HepG2 (cell line): Measurements from ENCODE around the gene NFATC1. TPM values are rescaled to one million over a fixed set of nuclear protein-coding genes. Genes with fewer than 3 reads are reported as not detected.

Source experiments
- ATAC-seq: fragments of 200-7000 bp; cut with Tn5 transposase; 3 replicates; pipeline ENCODE4 v1.9.1; 2020; ENCODE audit warnings: mild to moderate bottlenecking, moderate library complexity
- BruUV-seq: library from RNA; stranded (reverse); fragments of 400-500 nt; replicated peaks from 2 replicates; lab custom pipeline; 2021; lab: Mats Ljungman, UMichigan
- CTCF ChIA-PET: fragments of 300-600 bp; formaldehyde crosslinking; extraction: SDS; loops from one replicate; lab custom pipeline; 2021; ENCODE audit warnings: low total read pairs, inconsistent platforms, low intra/inter-chr PET ratio; lab: Yijun Ruan, JAX
- POLR2A ChIA-PET: fragments of 350-600 bp; sonication (Branson Sonifier 250); formaldehyde crosslinking; loops from one replicate; lab custom pipeline; 2020; ENCODE audit warnings: antibody characterized with exemption, inconsistent platforms; lab: Yijun Ruan, JAX
- DNase-seq: peaks from one replicate; pipeline ENCODE4 v3.0.0-alpha.2; 2015; ENCODE audit warnings: low spot score
- FAIRE-seq: peaks from 3 replicates; lab custom pipeline; 2011; peaks lifted over from hg19 to GRCh38; lab: Jason Lieb, UNC
- H2AFZ ChIP-seq: one replicate; pipeline ENCODE4 v1.6.1; 2011; ENCODE audit warnings: low read length, inconsistent platforms
- H3K27ac ChIP-seq: fragments of 300-600 bp; 3 replicates; pipeline ENCODE4 v1.8.0; 2011; ENCODE audit warnings: mixed run types, mild to moderate bottlenecking, mixed read lengths, low read length, inconsistent platforms; ENCODE audit not compliant: insufficient read depth; ENCODE audit errors: extremely low read length
- H3K27me3 ChIP-seq, 2 experiments: fragments of 200-600 bp in 1 of 2; 2 replicates in 1 of 2; 3 replicates in 1 of 2; pipeline versions ENCODE4 v1.6.0 to v1.8.0; 2011; ENCODE audit warnings: low read length in 2 of 2, mild to moderate bottlenecking in 2 of 2, moderate library complexity in 2 of 2, inconsistent platforms in 1 of 2; ENCODE audit not compliant: insufficient read depth in 2 of 2, control insufficient read depth in 1 of 2
- H3K36me3 ChIP-seq, 2 experiments: fragments of 200-600 bp in 1 of 2; replicated peaks in 1 of 2; 2 replicates in 1 of 2; 3 replicates in 1 of 2; pipeline versions ENCODE4 v1.5.1 to v1.8.0; 2011; ENCODE audit warnings: low read length in 2 of 2, inconsistent platforms in 1 of 2; ENCODE audit not compliant: insufficient read depth in 2 of 2, control insufficient read depth in 1 of 2
- H3K4me1 ChIP-seq: 2 replicates; pipeline ENCODE4 v1.5.1; 2012; ENCODE audit warnings: low read length, inconsistent platforms; ENCODE audit not compliant: insufficient read depth
- H3K4me2 ChIP-seq: 2 replicates; pipeline ENCODE4 v1.6.0; 2011; ENCODE audit warnings: low read depth, low read length, inconsistent platforms
- H3K4me3 ChIP-seq, 3 experiments: fragments of 200-600 bp in 1 of 3; sonication (generic), shearing (Covaris generic) in 1 of 3; replicated peaks in 1 of 3; 2 replicates each; pipeline ENCODE4 v1.5.1; 2011 to 2016; ENCODE audit warnings: low read length in 3 of 3, inconsistent platforms in 2 of 3, low read depth in 2 of 3, mild to moderate bottlenecking in 2 of 3, control low read depth in 1 of 3, mixed read lengths in 1 of 3; ENCODE audit not compliant: insufficient read depth in 1 of 3
- H3K79me2 ChIP-seq: one replicate; pipeline ENCODE4 v1.6.1; 2011; ENCODE audit warnings: low read length, inconsistent platforms; ENCODE audit not compliant: insufficient read depth
- H3K9ac ChIP-seq: 2 replicates; pipeline ENCODE4 v1.6.0; 2011; ENCODE audit warnings: mild to moderate bottlenecking, low read depth, low read length, inconsistent platforms; ENCODE audit not compliant: insufficient read depth
- H3K9me3 ChIP-seq: 2 replicates; pipeline ENCODE4 v1.5.1; 2012; ENCODE audit warnings: mild to moderate bottlenecking, low read length
- H4K20me1 ChIP-seq: 2 replicates; pipeline ENCODE4 v1.6.0; 2011; ENCODE audit warnings: inconsistent platforms, mild to moderate bottlenecking, low read length, moderate library complexity; ENCODE audit not compliant: insufficient read depth
- ELF3 ChIP-seq: IDR thresholded peaks from 2 replicates; pipeline ENCODE4 v1.6.1; 2016; ENCODE audit warnings: missing genetic modification reagents, missing compliant biosample characterization
- FOXK1 ChIP-seq: sonication (generic); formaldehyde crosslinking; IDR thresholded peaks from 2 replicates; pipeline ENCODE4 v1.4.0; 2020; ENCODE audit warnings: low read depth, missing genetic modification reagents, borderline replicate concordance
- KDM5A ChIP-seq: fragments of 200-600 bp; sonication (generic); IDR thresholded peaks from 2 replicates; pipeline ENCODE4 v1.7.0; 2018; ENCODE audit warnings: antibody characterized with exemption, mild to moderate bottlenecking, low read length, borderline replicate concordance
- KDM5B ChIP-seq: sonication (generic); formaldehyde crosslinking; IDR thresholded peaks from 2 replicates; pipeline ENCODE4 v1.4.0; 2020; ENCODE audit warnings: missing genetic modification reagents, mild to moderate bottlenecking, borderline replicate concordance
- KMT2B ChIP-seq: IDR thresholded peaks from 2 replicates; pipeline ENCODE4 v1.6.1; 2016; ENCODE audit warnings: missing genetic modification reagents, missing compliant biosample characterization
- MED8 ChIP-seq: sonication (generic); formaldehyde crosslinking; IDR thresholded peaks from 2 replicates; pipeline ENCODE4 v1.8.1; 2023; ENCODE audit warnings: mild to moderate bottlenecking, missing genetic modification reagents; ENCODE audit not compliant: insufficient replicate concordance
- MZF1 ChIP-seq: sonication (generic); formaldehyde crosslinking; IDR thresholded peaks from 2 replicates; pipeline ENCODE4 v1.8.1; 2023; ENCODE audit warnings: mild to moderate bottlenecking, missing genetic modification reagents, borderline replicate concordance
- POLR2AphosphoS2 ChIP-seq: IDR thresholded peaks from 2 replicates; pipeline ENCODE4 v1.6.1; 2011; ENCODE audit warnings: low read depth, low read length, improper control_type of control experiment
- PRDM4 ChIP-seq: sonication (generic); formaldehyde crosslinking; IDR thresholded peaks from 2 replicates; pipeline ENCODE4 v1.9.0; 2021; ENCODE audit warnings: missing genetic modification reagents, borderline replicate concordance
- REL ChIP-seq: sonication (generic); formaldehyde crosslinking; conservative IDR thresholded peaks from 2 replicates; pipeline ENCODE4 v1.8.0; 2022; ENCODE audit warnings: mild to moderate bottlenecking, missing genetic modification reagents, moderate library complexity
- SIX1 ChIP-seq: sonication (generic); formaldehyde crosslinking; IDR thresholded peaks from 2 replicates; pipeline ENCODE4 v1.4.0; 2020; ENCODE audit warnings: missing genetic modification reagents, borderline replicate concordance
- ZNF564 ChIP-seq: sonication (generic); formaldehyde crosslinking; IDR thresholded peaks from 2 replicates; pipeline ENCODE4 v1.8.1; 2023; ENCODE audit warnings: mild to moderate bottlenecking, missing genetic modification reagents
- WGBS: methylation state at CpG from one replicate; pipeline ENCODE4 v1.1.6; 2017; ENCODE audit warnings: low lambda C conversion rate; 5-methylcytosine and 5-hydroxymethylcytosine counted together
- in situ Hi-C: cut with HindIII; loops from 2 replicates; pipeline ENCODE4 v1.10.0; 2017; ENCODE audit warnings: low pct_unique_long_range_greater_than_20kb; ENCODE audit not compliant: extremely low pct_ligation_motif_present
- intact Hi-C: fragments of 100-400 bp; cut with micrococcal nuclease; formaldehyde crosslinking; loops from one replicate; pipeline ENCODE4 v1.10.0; 2022; ENCODE audit not compliant: unreplicated experiment
- polyA plus RNA-seq, 8 experiments: library from polyadenylated mRNA; depleted of rRNA in 3 of 8; stranded (reverse) in 7 of 8; unstranded in 1 of 8; fragments of >200 nt; fragmentation: Illumina TruSeq in 4 of 8; extraction: Trizol in 4 of 8; gene quantifications; 2 replicates each; pipeline versions ENCODE4 v1.2.1 to v1.2.3, GENCODE V29; 2011 to 2016; ENCODE audit warnings: low read depth in 4 of 8, missing spikeins in 1 of 8, mixed read lengths in 1 of 8; ENCODE audit not compliant: insufficient read depth in 1 of 8
- total RNA-seq, 5 experiments: library from RNA; depleted of rRNA; stranded (reverse); fragments of >200 nt; fragmentation: Illumina TruSeq; extraction: Trizol; gene quantifications; 2 replicates each; pipeline ENCODE4 v1.2.3, GENCODE V29; 2016; ENCODE audit warnings: low read depth in 1 of 5

Gene NFATC1
- total and polyA plus RNA-seq, 2 of the 13 experiments (the other 11 are each of a cell fraction or from before 2014, with no cell fraction given) = not detected

- TF ChIP-seq PRDM4 (CRISPR knock-in tag) = no peak
These were observed 33.8 kb upstream of the NFATC1 start (continued) for GRCh38 chr18:79361766-79362522.

GRCh38 chr18:79365701-79366100 is 30.0 kb upstream of the NFATC1 start:
- no peaks in the 10 kb centered on the region for H3K9me3 ChIP-seq
- peaks cover 3 to 10% of the 10 kb centered on the region in 2 experiments for H3K36me3 ChIP-seq
- H3K27me3 ChIP-seq = no peaks in the 10 kb centered on the region
- POLR2A ChIA-PET = no interaction called here
- no peaks in the 10 kb centered on the region for H3K4me1 ChIP-seq
- no peaks in the 10 kb centered on the region for H3K79me2 ChIP-seq
- CTCF ChIA-PET = no interaction called here
- intact Hi-C loops (no loop called here), in situ Hi-C loops (no loop called here)
- no peak overlapping the region for H3K4me2 ChIP-seq
- H2AFZ ChIP-seq = no peak overlapping the region
- no peak overlapping the region for H3K4me3 ChIP-seq
- ATAC-seq (no peak), FAIRE-seq (no peak), DNase-seq (no peak)
- BruUV-seq = no TSS peak
- H3K9ac ChIP-seq = no peak overlapping the region
- no peak overlapping the region for H3K27ac ChIP-seq
- WGBS = 97% methylated on average over 13 of the region's 13 CpGs
- no peaks in the 10 kb centered on the region for H4K20me1 ChIP-seq
- TF ChIP-seq MED8 (CRISPR knock-in tag) (no peak), MZF1 (CRISPR knock-in tag) (no peak), KMT2B (CRISPR knock-in tag) (no peak), KDM5A (no peak), ELF3 (CRISPR knock-in tag) (no peak), FOXK1 (CRISPR knock-in tag) (no peak), SIX1 (CRISPR knock-in tag) (no peak), POLR2AphosphoS2 (no peak), ZNF564 (CRISPR knock-in tag) (no peak), KDM5B (CRISPR knock-in tag) (no peak), REL (CRISPR knock-in tag) (no peak)
